Superior temporal gyrus (tissue), 1 donor: ENCODE results near the gene CRTAC1.

Experiments
- DNase-seq: peaks from one replicate; pipeline ENCODE4 v3.0.0-alpha.2; 2016; ENCODE audit errors: extremely low spot score

CRTAC1 gene

GRCh38 chr10:97974526-97975525 is 55.6 kb downstream of the CRTAC1 start:
- DNase-seq: peak; percentile 38

- DNase-seq: peak; percentile 61
Observed at GRCh38 chr10:97974100-97974499, 56.3 kb downstream of the CRTAC1 start.

DNA sequence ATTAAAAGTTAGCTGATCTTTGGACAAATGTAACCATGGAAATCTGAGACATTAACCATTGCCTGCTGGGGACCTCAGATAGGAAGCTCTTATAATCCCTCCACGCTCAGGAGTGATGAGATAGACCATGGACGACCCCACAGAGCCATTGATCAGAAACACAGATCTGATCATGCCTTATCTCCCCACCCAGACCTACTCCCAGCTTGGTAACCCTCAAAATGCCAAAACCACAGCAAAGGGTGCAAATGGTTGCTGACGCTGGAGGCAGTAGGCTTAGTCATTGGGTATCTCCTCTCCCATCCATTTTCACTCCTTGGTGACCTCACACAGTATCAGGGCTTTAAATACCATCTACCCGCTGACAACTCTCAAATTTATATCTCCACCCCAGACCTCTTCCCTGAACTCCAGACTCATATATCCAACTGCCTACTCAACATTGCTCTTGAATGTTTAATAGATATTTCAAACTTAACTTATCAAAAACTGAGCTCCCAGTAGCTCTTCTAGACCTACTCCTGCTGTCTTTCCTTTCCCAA is 60.8 kb downstream of the CRTAC1 start:
- DNase-seq: no peak

DNA sequence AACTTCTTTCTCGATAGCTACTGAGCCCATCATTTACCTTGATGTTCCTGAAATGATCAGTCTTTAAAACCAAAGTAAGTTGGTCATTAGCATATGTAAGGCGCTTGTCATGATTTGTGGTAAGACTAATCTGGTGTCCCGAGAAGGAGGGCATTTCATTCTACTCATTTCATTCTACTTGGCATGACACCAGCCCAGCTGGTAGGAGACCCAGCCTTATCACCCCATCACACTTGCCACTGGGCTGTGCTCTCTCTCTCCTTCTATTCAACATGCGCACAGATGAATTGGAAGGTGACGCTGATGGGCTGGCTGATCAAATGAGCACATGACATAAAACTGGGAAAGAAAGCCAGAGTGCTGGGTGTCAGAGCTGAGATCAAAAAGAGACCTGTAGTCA is 65.7 kb downstream of the CRTAC1 start:
- DNase-seq: no peak

GRCh38 chr10:97961945-97962344 is 68.5 kb downstream of the CRTAC1 start:
- DNase-seq: no peak

GRCh38 chr10:97960269-97961056 is 70.0 kb downstream of the CRTAC1 start:
- no peak for DNase-seq

DNA sequence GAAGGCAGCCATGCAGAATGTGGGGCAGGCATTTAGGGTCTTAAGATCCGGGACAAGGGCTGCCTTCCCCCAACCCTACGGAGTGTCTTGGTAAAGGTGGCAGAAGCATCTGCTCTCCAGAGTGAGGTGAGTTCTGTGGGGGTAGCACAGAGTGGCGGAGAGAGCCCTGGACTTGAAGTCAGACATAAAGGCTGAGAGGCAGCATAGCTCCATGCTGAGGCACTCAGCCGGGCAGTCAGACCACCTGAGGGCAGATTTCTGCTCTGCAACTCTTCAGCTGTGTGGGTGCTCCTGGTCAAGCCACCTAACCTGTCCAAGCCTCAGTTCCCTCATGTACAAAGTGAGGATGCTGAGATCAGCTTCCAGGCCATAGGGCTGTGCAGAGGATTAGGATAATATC is 81.0 kb downstream of the CRTAC1 start:
- no peak for DNase-seq

- DNase-seq: no peak
Observed at GRCh38 chr10:97948822-97949221, 81.6 kb downstream of the CRTAC1 start.

GRCh38 chr10:97944772-97945171 is 85.6 kb downstream of the CRTAC1 start:
- no peak for DNase-seq

DNA sequence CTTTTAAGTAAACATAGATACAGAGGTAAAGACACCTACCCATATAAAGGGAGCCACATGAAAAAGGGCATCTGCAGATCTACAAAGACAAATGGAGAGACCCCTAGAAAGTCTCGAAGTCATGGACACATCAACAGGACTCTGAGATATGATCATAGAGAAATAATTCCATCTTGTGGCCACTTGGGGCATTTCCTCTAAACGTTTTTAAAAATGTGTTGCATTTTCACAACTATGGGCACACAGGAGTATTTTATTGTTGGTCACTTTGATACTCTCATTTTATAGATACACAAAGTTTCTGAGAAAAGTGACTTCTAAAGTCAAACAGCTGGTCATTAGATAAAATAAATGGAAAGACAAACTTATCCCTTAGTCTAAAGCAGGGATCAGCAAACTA is 87.1 kb downstream of the CRTAC1 start:
- DNase-seq: no peak

GRCh38 chr10:97940534-97940933 is 89.9 kb downstream of the CRTAC1 start:
- DNase-seq: no peak

DNA sequence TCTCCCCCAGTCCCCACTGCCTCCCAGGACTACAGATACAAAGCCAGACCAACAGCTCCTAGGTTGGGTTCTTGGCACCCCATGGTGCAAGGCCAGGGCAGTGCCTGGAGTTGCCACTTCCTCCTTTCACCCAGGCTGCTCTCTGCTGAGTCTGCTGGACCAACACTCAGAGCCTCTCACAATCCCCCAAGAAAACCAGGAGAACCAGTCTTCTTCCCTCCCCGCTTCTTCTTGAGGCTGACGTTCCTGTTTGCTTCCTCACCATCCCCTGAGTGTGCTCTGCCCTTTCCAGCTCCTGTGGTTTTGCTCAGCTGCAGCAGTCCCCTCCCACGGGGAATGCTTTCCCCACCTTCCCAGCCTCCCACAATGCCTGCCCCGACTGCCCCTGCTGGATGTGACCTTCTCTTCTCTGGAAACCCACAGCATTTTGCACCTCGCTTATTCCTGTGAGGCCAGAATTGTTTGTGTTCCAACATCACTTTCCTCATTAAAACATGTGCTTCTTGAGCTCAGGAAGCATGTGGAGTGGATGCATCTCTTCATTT is 90.9 kb downstream of the CRTAC1 start:
- no peak for DNase-seq

DNA sequence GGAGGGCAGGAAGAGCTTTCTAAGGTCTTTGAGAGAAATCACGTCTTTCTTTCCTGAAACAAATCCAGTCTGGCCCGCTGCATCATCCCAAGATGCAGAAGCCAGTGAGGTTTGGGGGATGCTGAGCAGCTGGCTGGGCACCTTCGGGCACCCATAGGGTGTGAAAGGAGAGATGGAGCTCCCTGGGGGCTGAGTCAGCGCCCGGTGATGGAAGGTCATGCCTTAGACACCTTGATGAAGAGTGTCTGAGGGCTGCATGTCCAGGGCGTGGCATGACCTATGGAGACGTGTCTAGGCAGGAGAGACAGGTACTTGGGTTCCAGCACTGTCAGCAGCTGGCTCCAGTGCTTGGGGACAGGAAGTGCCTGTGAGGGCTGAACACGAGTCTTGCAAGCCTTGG is 92.5 kb downstream of the CRTAC1 start:
- DNase-seq: no peak

GRCh38 chr10:97937054-97937453 is 93.4 kb downstream of the CRTAC1 start:
- no peak for DNase-seq

DNA sequence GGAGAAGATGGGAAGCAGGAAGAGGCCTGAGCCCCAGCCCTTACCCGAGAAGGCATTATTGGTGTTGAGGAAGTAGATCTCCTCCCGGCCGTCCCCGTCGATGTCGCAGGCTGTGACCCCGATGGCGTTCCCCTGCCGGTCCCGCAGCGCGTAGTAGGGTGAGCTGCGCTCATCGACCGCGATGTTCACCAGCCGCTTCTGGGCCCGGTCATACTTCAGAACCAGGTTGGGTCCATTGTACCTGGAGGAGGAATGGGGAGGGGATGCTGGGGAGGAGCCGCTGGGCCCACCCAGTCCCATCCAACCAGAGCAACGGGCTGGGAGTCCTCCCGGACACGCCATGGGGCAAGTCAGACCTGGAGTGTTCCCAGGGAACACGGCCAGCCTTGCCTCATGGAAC is 94.3 kb downstream of the CRTAC1 start:
- no peak for DNase-seq

GRCh38 chr10:97932932-97933530 is 97.4 kb downstream of the CRTAC1 start:
- DNase-seq: no peak

DNA sequence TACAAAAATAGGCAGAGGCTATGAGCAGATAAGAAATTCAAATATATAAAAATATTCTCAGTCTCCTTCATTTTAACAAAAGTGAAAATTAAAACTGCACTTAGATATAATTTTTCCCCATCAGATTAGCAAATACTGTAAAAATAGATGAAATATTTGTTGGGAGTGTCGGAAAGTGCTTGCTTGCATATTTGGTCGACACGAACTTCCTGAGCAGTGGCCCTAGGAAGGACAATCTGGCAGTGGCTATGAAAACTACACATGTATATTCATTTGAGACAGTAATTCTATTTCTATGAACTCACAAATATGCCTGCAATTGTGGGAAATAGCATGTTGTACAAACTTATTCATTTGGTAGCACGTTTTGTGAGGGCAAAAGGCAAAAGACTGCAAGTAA is 99.4 kb downstream of the CRTAC1 start:
- DNase-seq: no peak

DNA sequence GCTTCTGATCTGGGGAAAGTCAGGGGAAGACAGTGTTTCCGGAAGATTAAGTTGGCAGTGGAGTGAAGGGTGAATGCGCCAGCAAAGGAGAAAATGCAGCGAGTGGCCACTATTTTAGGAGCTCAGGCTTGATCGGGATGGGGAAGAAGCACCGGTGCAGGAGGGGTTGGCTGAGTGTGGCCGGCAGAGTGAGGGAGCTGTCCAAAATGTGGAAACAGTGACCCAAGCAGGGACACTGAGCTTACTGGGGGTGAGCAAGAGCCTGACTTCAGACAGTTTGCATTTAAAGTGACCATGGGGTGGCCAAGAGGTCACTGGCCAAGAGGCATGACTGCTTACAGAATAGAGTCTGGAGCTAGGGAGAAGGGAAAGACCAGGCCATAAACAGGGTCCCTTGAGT is 101.5 kb downstream of the CRTAC1 start:
- DNase-seq: no peak

DNA sequence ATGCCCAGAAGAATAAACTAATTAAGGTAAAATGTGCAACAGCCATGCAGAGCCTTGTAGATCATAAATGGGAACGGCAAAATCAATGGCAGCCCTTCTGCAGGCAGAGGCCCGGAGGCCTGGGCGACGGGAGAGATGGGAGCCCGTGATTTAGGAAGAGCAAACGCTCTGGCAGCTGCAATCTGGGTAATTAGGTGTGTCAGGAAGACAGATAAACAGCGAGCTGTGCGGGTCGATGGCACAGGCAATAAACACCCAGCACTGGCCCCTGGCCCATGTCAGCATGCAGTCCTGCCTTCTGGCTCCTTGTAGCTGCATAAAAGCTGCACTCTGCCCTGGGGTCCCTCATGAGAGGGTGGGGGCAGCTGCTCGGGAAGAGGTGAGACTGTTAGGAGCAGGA is 102.8 kb downstream of the CRTAC1 start:
- no peak for DNase-seq

DNA sequence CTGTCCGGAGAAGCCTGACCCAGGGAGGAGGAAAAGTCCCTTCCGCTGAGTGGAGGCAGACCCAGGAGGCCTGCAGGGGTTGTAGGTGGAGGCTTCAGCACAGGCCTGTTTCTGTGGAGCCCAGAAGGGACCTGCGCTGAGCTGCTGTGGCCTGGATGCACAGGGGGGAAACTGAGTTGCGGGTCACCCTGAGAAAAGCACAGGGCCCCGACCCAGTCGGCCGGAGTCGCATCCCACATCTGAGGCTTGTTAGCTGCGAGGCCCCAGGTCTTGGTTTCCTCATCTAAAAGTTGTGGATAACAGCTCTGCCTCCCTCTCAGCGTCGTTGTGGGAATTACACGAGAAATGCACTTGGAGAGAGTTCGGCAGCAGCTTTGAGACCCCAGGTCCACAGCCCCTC is 104.4 kb downstream of the CRTAC1 start:
- no peak for DNase-seq

DNA sequence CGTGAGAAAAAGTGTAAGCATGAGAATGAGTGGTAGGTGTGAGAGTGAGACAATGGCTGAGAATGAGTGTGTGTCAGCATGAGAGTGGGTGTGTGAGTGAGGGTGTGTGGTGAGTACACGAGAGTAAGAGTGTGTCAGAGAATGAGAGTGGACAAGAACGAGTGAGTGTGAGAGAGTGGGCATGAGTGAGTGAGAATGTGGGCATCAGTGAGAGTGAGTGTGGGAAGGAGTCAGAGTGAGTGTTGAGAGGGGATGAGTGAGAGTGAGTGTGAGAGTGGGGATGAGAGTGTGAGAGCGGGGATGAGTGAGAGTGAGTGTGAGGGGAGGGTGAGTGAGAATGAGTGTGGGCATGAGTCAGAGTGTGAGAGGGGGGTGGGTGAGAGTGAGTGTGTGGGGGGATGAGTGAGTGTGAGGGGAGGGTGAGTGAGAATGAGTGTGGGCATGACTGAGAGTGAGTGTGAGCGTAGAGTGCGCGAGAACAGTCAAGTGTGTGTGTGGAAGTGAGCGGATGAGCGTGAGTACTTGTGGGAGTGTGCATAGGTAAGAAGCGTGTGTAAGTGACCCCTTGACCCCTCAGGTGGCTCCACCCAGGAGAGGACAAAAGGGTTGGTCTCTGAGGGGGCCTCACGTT is 105.0 kb downstream of the CRTAC1 start:
- DNase-seq: no peak
